ENCODE data around the gene YIF1B. TPM values are rescaled to one million over a fixed set of nuclear protein-coding genes. Genes with fewer than 3 reads are reported as not detected.

YIF1B gene
- total RNA-seq, 1 donor from 2014 or later: 74.8 TPM

Other genes starting within 250 kb of the YIF1B start
- gene DPF1, start 91.7 kb downstream of the YIF1B start, total RNA-seq: 0.13 and 0.26 TPM in 2 replicates
- gene PPP1R14A, start 59.6 kb downstream of the YIF1B start, total RNA-seq: 0.51 and 2.2 TPM in 2 replicates
- 24.5 and 35.1 TPM in 2 replicates for gene SPINT2, start 51.4 kb downstream of the YIF1B start, total RNA-seq
- gene C19orf33, start 11.7 kb downstream of the YIF1B start, total RNA-seq: 0.51 and 1.4 TPM in 2 replicates
- 4.7 and 6.9 TPM in 2 replicates for gene KCNK6, start 3.9 kb upstream of the YIF1B start, total RNA-seq
- 0.76 and 0.77 TPM in 2 replicates for gene CATSPERG, start 19.9 kb upstream of the YIF1B start, total RNA-seq
- 240 and 269 TPM in 2 replicates for gene PSMD8, start 58.6 kb upstream of the YIF1B start, total RNA-seq
- under 0.01 and 0.26 TPM in 2 replicates for gene GGN, start 72.1 kb upstream of the YIF1B start, total RNA-seq
- 0.38 and 0.39 TPM in 2 replicates for gene SPRED3, start 72.8 kb upstream of the YIF1B start, total RNA-seq
- 4.6 and 6.4 TPM in 2 replicates for gene FAM98C, start 87.1 kb upstream of the YIF1B start, total RNA-seq
- not detected in 2 replicates for gene RASGRP4, start 110.3 kb upstream of the YIF1B start, total RNA-seq
- not detected in 2 replicates for gene RYR1, start 117.7 kb upstream of the YIF1B start, total RNA-seq

All from dermis microvascular lymphatic vessel endothelial cell (primary cell).